Neural progenitor cell (in vitro differentiated cells): ENCODE data around the gene CKB.

Experiments used
- CTCF ChIP-seq: fragments of 200-600 bp; sonication (generic); IDR thresholded peaks from 2 replicates; pipeline ENCODE4 v1.5.1; 2017; ENCODE audit warnings: antibody characterized with exemption, mild to moderate bottlenecking
- EZH2 ChIP-seq: fragments of 200-600 bp; sonication (generic); IDR thresholded peaks from 2 replicates; pipeline ENCODE4 v1.6.1; 2017; ENCODE audit warnings: antibody characterized with exemption, mild to moderate bottlenecking, moderate library complexity
- EZH2phosphoT487 ChIP-seq: fragments of 200-600 bp; sonication (generic); IDR thresholded peaks from 2 replicates; pipeline ENCODE4 v1.6.1; 2017; ENCODE audit warnings: antibody characterized with exemption

DNA sequence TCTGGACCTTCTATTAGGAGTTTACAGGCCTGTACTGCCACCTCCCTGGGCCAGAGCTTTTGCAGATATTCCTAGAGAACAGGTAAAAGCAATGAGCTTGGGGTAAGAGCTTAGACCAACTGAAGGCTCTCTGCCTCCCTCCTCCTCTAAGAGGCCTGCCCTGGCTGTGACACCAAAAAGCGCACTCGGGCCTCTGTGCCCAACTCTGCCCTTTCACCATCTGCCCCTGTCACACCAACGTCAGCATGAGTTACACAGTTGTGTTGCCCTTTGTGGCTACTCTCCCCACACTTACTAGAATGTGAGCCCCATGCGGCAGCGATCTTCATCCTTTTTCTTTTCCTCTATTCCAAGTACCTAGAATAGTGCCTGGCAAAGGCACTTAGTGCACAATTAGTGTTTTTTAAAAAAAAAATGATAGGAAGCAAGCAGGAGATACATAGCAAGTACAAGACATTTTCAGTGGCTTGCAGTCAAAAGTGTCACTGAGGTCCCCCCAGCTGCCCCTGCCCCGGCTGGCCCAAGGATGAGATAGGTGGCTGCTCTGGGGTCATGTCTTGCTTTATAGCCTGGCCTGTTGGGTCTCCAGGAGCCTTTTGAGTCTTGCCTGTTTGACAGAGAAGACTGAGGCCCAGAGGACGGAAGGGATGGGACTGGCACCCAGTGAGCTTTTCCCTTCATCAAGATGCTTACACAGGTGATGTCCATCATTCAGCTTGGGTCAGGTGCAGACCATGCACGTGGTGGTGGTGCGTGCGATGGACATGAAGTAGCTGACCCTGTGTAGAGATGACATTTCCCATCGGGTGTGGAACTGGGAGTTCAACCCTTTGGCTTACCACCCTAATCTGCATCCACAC is 12.5 kb downstream of the CKB start:
- no peak for TF ChIP-seq CTCF
- no peak for TF ChIP-seq EZH2
- TF ChIP-seq EZH2phosphoT487, result no peak
